ENCODE data around the gene KLHL4.
"Not testable (repeated sequence)": the region's sequence is repeated elsewhere in the genome, so short reads cannot be mapped to it uniquely, and the experiment has no call there.

The KLHL4 gene

GRCh38 chrX:87688113-87688748 lies 170.6 kb downstream of the KLHL4 start:
- not testable (repeated sequence) for H3K18ac ChIP-seq (ENCODE audit: low read depth in 1 of 2, low read length in 2 of 2); H3K4me2 ChIP-seq (ENCODE audit: low read length, poor library complexity, severe bottlenecking); H3K4ac ChIP-seq (ENCODE audit: low read depth in 1 of 2, low read length in 2 of 2); H3K27me3 ChIP-seq (ENCODE audit: control insufficient read depth in 1 of 2, insufficient read depth in 1 of 2, low read length in 2 of 2); H3K36me3 ChIP-seq (ENCODE audit: control insufficient read depth in 1 of 2, insufficient read depth in 2 of 2, low read depth in 1 of 2, low read length in 2 of 2); H2BK15ac ChIP-seq (ENCODE audit: low read depth, poor library complexity, severe bottlenecking); H4K91ac ChIP-seq (ENCODE audit: low read length); H3K79me1 ChIP-seq (replicated peaks; ENCODE audit: low read length, poor library complexity, severe bottlenecking); H2AFZ ChIP-seq (ENCODE audit: low read depth, low read length); H3K4me1 ChIP-seq (ENCODE audit: control insufficient read depth, insufficient read depth, low read depth, low read length); H2BK12ac ChIP-seq (ENCODE audit: low read length in 2 of 2); H3K9ac ChIP-seq (ENCODE audit: low read length); H2BK5ac ChIP-seq (ENCODE audit: low read depth, low read length, poor library complexity, severe bottlenecking); DNase-seq; H3K23ac ChIP-seq (ENCODE audit: low read length in 2 of 2); H3K14ac ChIP-seq (ENCODE audit: low read length in 2 of 2); H4K8ac ChIP-seq (ENCODE audit: low read length); H3K4me3 ChIP-seq (ENCODE audit: insufficient read depth in 1 of 2, low read depth in 1 of 2, low read length in 2 of 2); H2BK120ac ChIP-seq (ENCODE audit: low read depth, low read length); H2AK5ac ChIP-seq (ENCODE audit: low read length, severe bottlenecking); H3K27ac ChIP-seq (ENCODE audit: low read length, poor library complexity, severe bottlenecking); H3K9me3 ChIP-seq (ENCODE audit: control insufficient read depth, low read length)
- WGBS = 78% methylated on average over 4 of the region's 5 CpGs

GRCh38 chrX:87689218-87689617 lies 171.6 kb downstream of the KLHL4 start:
- not testable (repeated sequence) for H2AK5ac ChIP-seq (ENCODE audit: low read length, severe bottlenecking); H3K4me1 ChIP-seq (ENCODE audit: control insufficient read depth, insufficient read depth, low read depth, low read length); H3K14ac ChIP-seq (ENCODE audit: low read length in 2 of 2); H3K4ac ChIP-seq (ENCODE audit: low read depth in 1 of 2, low read length in 2 of 2); H2BK15ac ChIP-seq (ENCODE audit: low read depth, poor library complexity, severe bottlenecking); H3K4me3 ChIP-seq (ENCODE audit: insufficient read depth in 1 of 2, low read depth in 1 of 2, low read length in 2 of 2); H2BK120ac ChIP-seq (ENCODE audit: low read depth, low read length); H2BK5ac ChIP-seq (ENCODE audit: low read depth, low read length, poor library complexity, severe bottlenecking); H3K9ac ChIP-seq (ENCODE audit: low read length); H3K9me3 ChIP-seq (ENCODE audit: control insufficient read depth, low read length); H4K8ac ChIP-seq (ENCODE audit: low read length); H3K4me2 ChIP-seq (ENCODE audit: low read length, poor library complexity, severe bottlenecking); H3K79me1 ChIP-seq (replicated peaks; ENCODE audit: low read length, poor library complexity, severe bottlenecking); H4K91ac ChIP-seq (ENCODE audit: low read length); H2AFZ ChIP-seq (ENCODE audit: low read depth, low read length); H3K18ac ChIP-seq (ENCODE audit: low read depth in 1 of 2, low read length in 2 of 2); H3K27ac ChIP-seq (ENCODE audit: low read length, poor library complexity, severe bottlenecking); H3K36me3 ChIP-seq (ENCODE audit: control insufficient read depth in 1 of 2, insufficient read depth in 2 of 2, low read depth in 1 of 2, low read length in 2 of 2); H2BK12ac ChIP-seq (ENCODE audit: low read length in 2 of 2); H3K27me3 ChIP-seq (ENCODE audit: control insufficient read depth in 1 of 2, insufficient read depth in 1 of 2, low read length in 2 of 2); DNase-seq; H3K23ac ChIP-seq (ENCODE audit: low read length in 2 of 2)
- 98% methylated on average over 6 of the region's 7 CpGs for WGBS

- Histone ChIP-seq H3K9me3 (ENCODE audit: control insufficient read depth, low read length) (no peaks in the 10 kb centered on the region), H2BK15ac (ENCODE audit: low read depth, poor library complexity, severe bottlenecking) (no peak overlapping the region), H3K27me3 (ENCODE audit: control insufficient read depth in 1 of 2, insufficient read depth in 1 of 2, low read length in 2 of 2) (no peaks in the 10 kb centered on the region), H2AK5ac (ENCODE audit: low read length, severe bottlenecking) (no peak overlapping the region), H3K9ac (ENCODE audit: low read length) (no peak overlapping the region), H4K91ac (ENCODE audit: low read length) (no peak overlapping the region), H2BK5ac (ENCODE audit: low read depth, low read length, poor library complexity, severe bottlenecking) (no peak overlapping the region), H3K4ac (ENCODE audit: low read depth in 1 of 2, low read length in 2 of 2) (no peak overlapping the region), H3K18ac (ENCODE audit: low read depth in 1 of 2, low read length in 2 of 2) (no peak overlapping the region), H4K8ac (ENCODE audit: low read length) (no peak overlapping the region), H2BK12ac (ENCODE audit: low read length in 2 of 2) (no peak overlapping the region), H3K27ac (ENCODE audit: low read length, poor library complexity, severe bottlenecking) (no peak overlapping the region), H3K23ac (ENCODE audit: low read length in 2 of 2) (no peak overlapping the region), H3K4me1 (ENCODE audit: control insufficient read depth, insufficient read depth, low read depth, low read length) (no peaks in the 10 kb centered on the region), H2BK120ac (ENCODE audit: low read depth, low read length) (no peak overlapping the region), H2AFZ (ENCODE audit: low read depth, low read length) (no peak overlapping the region), H3K14ac (ENCODE audit: low read length in 2 of 2) (no peak overlapping the region), H3K4me2 (ENCODE audit: low read length, poor library complexity, severe bottlenecking) (no peak overlapping the region), H3K36me3 (ENCODE audit: control insufficient read depth in 1 of 2, insufficient read depth in 2 of 2, low read depth in 1 of 2, low read length in 2 of 2) (no peaks in the 10 kb centered on the region), H3K4me3 (ENCODE audit: insufficient read depth in 1 of 2, low read depth in 1 of 2, low read length in 2 of 2) (no peak overlapping the region), H3K79me1 (replicated peaks; ENCODE audit: low read length, poor library complexity, severe bottlenecking) (no peaks in the 10 kb centered on the region)
- DNase-seq = no peak
- no CpG with 5 or more reads among the region's 1 CpG for WGBS
Measured at GRCh38 chrX:87693204-87693603, 175.6 kb downstream of the KLHL4 start.

GRCh38 chrX:87697409-87697808 lies 179.8 kb downstream of the KLHL4 start:
- Histone ChIP-seq H2BK15ac (ENCODE audit: low read depth, poor library complexity, severe bottlenecking) (no peak overlapping the region), H4K8ac (ENCODE audit: low read length) (no peak overlapping the region), H2BK12ac (ENCODE audit: low read length in 2 of 2) (no peak overlapping the region), H3K79me1 (replicated peaks; ENCODE audit: low read length, poor library complexity, severe bottlenecking) (no peaks in the 10 kb centered on the region), H4K91ac (ENCODE audit: low read length) (no peak overlapping the region), H3K9ac (ENCODE audit: low read length) (no peak overlapping the region), H3K9me3 (ENCODE audit: control insufficient read depth, low read length) (no peaks in the 10 kb centered on the region), H2AK5ac (ENCODE audit: low read length, severe bottlenecking) (no peak overlapping the region), H3K27me3 (ENCODE audit: control insufficient read depth in 1 of 2, insufficient read depth in 1 of 2, low read length in 2 of 2) (no peaks in the 10 kb centered on the region), H3K36me3 (ENCODE audit: control insufficient read depth in 1 of 2, insufficient read depth in 2 of 2, low read depth in 1 of 2, low read length in 2 of 2) (no peaks in the 10 kb centered on the region), H3K4me3 (ENCODE audit: insufficient read depth in 1 of 2, low read depth in 1 of 2, low read length in 2 of 2) (no peak overlapping the region), H3K4me1 (ENCODE audit: control insufficient read depth, insufficient read depth, low read depth, low read length) (no peaks in the 10 kb centered on the region), H3K4ac (ENCODE audit: low read depth in 1 of 2, low read length in 2 of 2) (no peak overlapping the region), H3K27ac (ENCODE audit: low read length, poor library complexity, severe bottlenecking) (no peak overlapping the region), H3K18ac (ENCODE audit: low read depth in 1 of 2, low read length in 2 of 2) (no peak overlapping the region), H3K23ac (ENCODE audit: low read length in 2 of 2) (no peak overlapping the region), H2AFZ (ENCODE audit: low read depth, low read length) (no peak overlapping the region), H3K4me2 (ENCODE audit: low read length, poor library complexity, severe bottlenecking) (no peak overlapping the region), H3K14ac (ENCODE audit: low read length in 2 of 2) (no peak overlapping the region), H2BK5ac (ENCODE audit: low read depth, low read length, poor library complexity, severe bottlenecking) (no peak overlapping the region), H2BK120ac (ENCODE audit: low read depth, low read length) (no peak overlapping the region)
- no peak for DNase-seq
- WGBS = no CpG with 5 or more reads among the region's 1 CpG
